ENCODE data around the gene CREB5.

Gene CREB5

GRCh38 chr7:28573059-28573553, 160.8 kb downstream of the CREB5 start:
- TF ChIP-seq POLR2AphosphoS5 (IDR thresholded peaks at IDR 0.05; ENCODE audit: low read depth, low read length) (peak; percentile 53; the same call in 1 of the 2 replicates), SIN3A (IDR thresholded peaks at IDR 0.05; ENCODE audit: borderline replicate concordance, insufficient read depth, low read length) (peak; percentile 79; the same call in 1 of the 2 replicates), REST (IDR thresholded peaks at IDR 0.05; ENCODE audit: insufficient read depth in 1 of 2, low read depth in 2 of 2, low read length in 2 of 2) (peak in 1 of 2 experiments; percentile 52; a peak in 1 of 4 replicates), TAF1 (IDR thresholded peaks at IDR 0.05; ENCODE audit: borderline replicate concordance, insufficient read depth, low read length) (no peak), FOXP2 (optimal IDR thresholded peaks at IDR 0.05; ENCODE audit: borderline replicate concordance, extremely low read depth, extremely low read length, insufficient read depth) (no peak)

DNA sequence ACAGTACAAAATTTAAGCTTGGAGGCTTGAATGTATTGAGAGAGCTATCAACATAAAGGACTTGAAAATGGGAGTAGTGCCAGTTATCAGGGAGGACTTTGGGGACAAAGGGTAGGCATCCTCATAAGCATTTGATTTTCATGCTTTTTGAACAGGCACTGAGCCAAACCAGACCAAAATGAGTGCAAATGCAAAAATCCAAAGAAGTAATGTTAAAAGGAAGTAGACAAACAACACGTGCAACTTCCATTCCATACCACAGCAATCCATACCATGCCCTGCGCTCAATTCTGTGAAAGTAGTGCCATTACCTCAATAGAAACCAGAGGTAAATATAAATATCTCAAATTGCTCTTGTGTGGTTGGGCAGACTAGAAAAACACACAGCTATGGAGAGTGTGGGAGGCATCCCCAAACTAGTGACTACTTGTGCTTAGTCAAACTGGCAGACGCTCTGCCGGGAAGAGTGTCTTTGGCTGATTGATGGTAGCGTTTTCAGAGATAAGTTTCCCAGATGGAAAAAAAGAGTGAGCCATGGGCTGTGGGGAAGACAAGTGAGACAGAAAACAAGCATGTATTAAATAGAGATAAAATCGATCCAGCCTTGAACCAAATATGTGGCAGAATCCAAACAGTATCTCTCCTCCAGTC, 161.5 kb downstream of the CREB5 start:
- TF ChIP-seq FOXP2 (optimal IDR thresholded peaks at IDR 0.05; ENCODE audit: borderline replicate concordance, extremely low read depth, extremely low read length, insufficient read depth) (no peak), REST (IDR thresholded peaks at IDR 0.05; ENCODE audit: insufficient read depth in 1 of 2, low read depth in 2 of 2, low read length in 2 of 2) (peak in 1 of 2 experiments; percentile 56; a peak in 2 of 4 replicates), TAF1 (IDR thresholded peaks at IDR 0.05; ENCODE audit: borderline replicate concordance, insufficient read depth, low read length) (peak; percentile 47; the same call in 1 of the 2 replicates), SIN3A (IDR thresholded peaks at IDR 0.05; ENCODE audit: borderline replicate concordance, insufficient read depth, low read length) (no peak; the same call in 1 of the 2 replicates), POLR2AphosphoS5 (IDR thresholded peaks at IDR 0.05; ENCODE audit: low read depth, low read length) (no peak)

DNA sequence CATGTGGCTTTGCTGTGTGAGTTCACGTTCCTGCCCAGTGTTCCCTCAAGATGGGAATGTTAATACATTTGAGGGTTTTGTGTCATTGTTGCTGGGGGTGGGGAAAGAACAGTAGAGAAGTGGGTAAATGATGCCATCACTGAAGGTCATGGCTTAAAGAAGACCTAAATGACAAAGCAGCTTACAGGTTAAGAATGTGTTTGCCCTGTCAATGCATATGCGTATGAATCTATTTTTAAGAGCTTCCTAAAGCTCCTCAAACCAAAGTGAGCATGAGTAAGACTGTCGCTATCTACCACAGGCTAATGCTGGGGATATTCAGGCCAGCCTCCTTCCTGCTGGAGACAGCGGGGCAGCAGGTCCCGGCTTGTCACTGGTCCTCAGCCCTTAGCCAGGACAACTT, 162.9 kb downstream of the CREB5 start:
- TF ChIP-seq SIN3A (IDR thresholded peaks at IDR 0.05; ENCODE audit: borderline replicate concordance, insufficient read depth, low read length): no peak
- TF ChIP-seq REST (IDR thresholded peaks at IDR 0.05; ENCODE audit: insufficient read depth in 1 of 2, low read depth in 2 of 2, low read length in 2 of 2): no peak
- no peak for TF ChIP-seq FOXP2 (optimal IDR thresholded peaks at IDR 0.05; ENCODE audit: borderline replicate concordance, extremely low read depth, extremely low read length, insufficient read depth)

DNA sequence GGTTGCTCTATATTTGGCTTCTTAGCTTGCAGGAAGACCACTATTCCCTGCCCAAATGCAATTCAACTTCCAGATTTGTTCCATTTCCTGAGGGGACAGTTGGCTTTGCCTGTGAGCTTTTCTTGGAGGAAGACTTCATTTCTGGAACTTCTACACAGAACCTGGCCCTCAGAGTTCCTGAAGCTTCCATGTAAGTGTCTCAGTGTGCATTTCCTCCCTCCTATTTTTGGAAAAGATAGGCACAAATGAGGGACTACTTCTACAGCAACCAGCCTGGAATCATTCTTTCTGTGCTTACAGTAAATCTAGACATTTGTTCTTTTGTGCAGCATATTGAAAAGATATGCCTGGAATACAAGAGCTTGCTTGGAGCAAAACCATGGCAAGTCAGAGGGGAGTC, 164.3 kb downstream of the CREB5 start:
- no peak for TF ChIP-seq SIN3A (IDR thresholded peaks at IDR 0.05; ENCODE audit: borderline replicate concordance, insufficient read depth, low read length)
- no peak for TF ChIP-seq FOXP2 (optimal IDR thresholded peaks at IDR 0.05; ENCODE audit: borderline replicate concordance, extremely low read depth, extremely low read length, insufficient read depth)
- TF ChIP-seq TAF1 (IDR thresholded peaks at IDR 0.05; ENCODE audit: borderline replicate concordance, insufficient read depth, low read length): no peak
- TF ChIP-seq POLR2AphosphoS5 (IDR thresholded peaks at IDR 0.05; ENCODE audit: low read depth, low read length): no peak
- TF ChIP-seq REST (IDR thresholded peaks at IDR 0.05; ENCODE audit: insufficient read depth in 1 of 2, low read depth in 2 of 2, low read length in 2 of 2): no peak
